Measurements from ENCODE around the gene NUCB2. TPM values are rescaled to one million over a fixed set of nuclear protein-coding genes. Genes with fewer than 3 reads are reported as not detected.

NUCB2 gene
- total RNA-seq, 2 donors from 2014 or later, result 60.9 to 111 TPM

DNA sequence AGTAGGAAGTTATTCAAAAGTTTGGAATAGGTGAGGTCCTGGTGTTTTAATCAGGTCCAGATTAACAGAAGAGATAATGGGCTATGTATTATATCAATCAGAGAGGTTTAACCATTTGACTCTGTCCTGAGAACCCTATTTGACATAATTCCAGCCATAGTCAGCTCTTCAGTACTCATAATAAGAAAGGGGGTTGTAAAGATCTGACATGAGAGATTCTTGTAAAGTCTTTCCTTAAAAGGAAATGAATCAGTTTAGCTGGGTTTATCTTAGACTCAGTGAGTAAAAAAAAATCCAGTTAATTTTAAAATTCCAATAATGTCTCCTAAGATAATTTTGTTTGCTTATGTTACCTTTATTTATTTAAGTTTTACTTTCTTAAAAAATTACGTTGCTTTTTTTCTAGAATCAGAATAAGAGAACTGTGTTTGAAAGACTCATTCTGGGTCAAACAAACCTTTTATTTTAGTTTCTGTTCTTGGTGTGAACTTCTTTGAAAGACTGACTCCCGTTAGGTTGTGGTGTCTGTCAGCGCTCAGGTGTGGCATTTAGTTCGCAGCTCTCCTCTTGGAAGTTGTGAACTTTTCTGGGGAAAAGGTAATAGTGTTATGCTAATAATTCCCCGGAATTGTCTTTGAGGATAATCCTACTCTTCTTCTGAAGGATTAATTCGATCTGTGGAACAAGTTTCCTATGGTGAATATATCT, 20.5 kb downstream of the NUCB2 start:
- Histone ChIP-seq H3K36me3 (peaks cover 5% of the 10 kb centered on the region), H3K9me3 (no peaks in the 10 kb centered on the region), H3K4me3 (no peak overlapping the region), H3K27ac (no peak overlapping the region), H3K4me1 (no peaks in the 10 kb centered on the region), H3K9ac (ENCODE audit: low read depth in 2 of 2, low read length in 2 of 2) (no peak overlapping the region), H3K27me3 (no peaks in the 10 kb centered on the region)
- intact Hi-C loops (cut with DNase I), result no loop called here
- no peak for DNase-seq
- TF ChIP-seq CTCF (IDR thresholded peaks at IDR 0.05), result no peak

GRCh38 chr11:17298302-17298701, 21.8 kb downstream of the NUCB2 start:
- Histone ChIP-seq H3K36me3 (peaks cover 5% of the 10 kb centered on the region), H3K9me3 (no peaks in the 10 kb centered on the region), H3K9ac (ENCODE audit: low read depth in 2 of 2, low read length in 2 of 2) (no peak overlapping the region), H3K27ac (no peak overlapping the region), H3K4me3 (no peak overlapping the region), H3K4me1 (no peaks in the 10 kb centered on the region), H3K27me3 (no peaks in the 10 kb centered on the region)
- DNase-seq, result no peak
- TF ChIP-seq CTCF (IDR thresholded peaks at IDR 0.05), result no peak
- intact Hi-C loops (cut with DNase I), result no loop called here

DNA sequence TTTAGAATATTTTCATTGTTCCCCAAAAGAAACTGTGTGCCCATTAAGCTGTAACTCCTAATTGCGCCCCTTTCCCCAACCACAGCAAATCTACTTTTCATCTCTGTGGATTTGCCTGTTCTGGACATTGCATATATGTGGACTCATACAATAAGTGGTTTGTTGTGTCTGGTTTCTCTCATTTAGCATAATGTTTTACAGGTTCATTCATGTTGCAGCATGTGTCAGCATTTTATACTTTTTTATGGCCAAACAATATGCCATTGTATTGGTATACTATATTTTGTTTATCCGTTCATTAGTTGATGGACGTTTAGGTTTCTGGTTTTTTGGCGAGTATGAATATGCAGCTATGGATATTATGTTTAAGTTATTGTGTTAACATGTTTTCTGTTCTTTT, 23.8 kb downstream of the NUCB2 start:
- no peak overlapping the region for H3K27ac ChIP-seq
- no peak overlapping the region for H3K4me3 ChIP-seq
- intact Hi-C loops (cut with DNase I), result no loop called here
- DNase-seq, result no peak
- H3K9me3 ChIP-seq, result no peaks in the 10 kb centered on the region
- peaks cover 5% of the 10 kb centered on the region for H3K36me3 ChIP-seq
- H3K27me3 ChIP-seq, result no peaks in the 10 kb centered on the region
- H3K4me1 ChIP-seq, result no peaks in the 10 kb centered on the region
- TF ChIP-seq CTCF (IDR thresholded peaks at IDR 0.05), result no peak
- H3K9ac ChIP-seq (ENCODE audit: low read depth in 2 of 2, low read length in 2 of 2), result no peak overlapping the region

GRCh38 chr11:17313349-17314231, 37.1 kb downstream of the NUCB2 start:
- peaks cover 5% of the 10 kb centered on the region for H3K36me3 ChIP-seq
- no peak overlapping the region for H3K9ac ChIP-seq (ENCODE audit: low read depth in 2 of 2, low read length in 2 of 2)
- intact Hi-C loops (cut with DNase I), result no loop called here
- no peak for TF ChIP-seq CTCF (IDR thresholded peaks at IDR 0.05)
- no peak overlapping the region for H3K4me3 ChIP-seq
- H3K4me1 ChIP-seq, result no peaks in the 10 kb centered on the region
- H3K27ac ChIP-seq, result no peak overlapping the region
- DNase-seq, result no peak
- no peaks in the 10 kb centered on the region for H3K9me3 ChIP-seq
- no peaks in the 10 kb centered on the region for H3K27me3 ChIP-seq

- no peak for DNase-seq
- Histone ChIP-seq H3K9ac (ENCODE audit: low read depth in 2 of 2, low read length in 2 of 2) (no peak overlapping the region), H3K27ac (no peak overlapping the region), H3K9me3 (no peaks in the 10 kb centered on the region), H3K4me3 (no peak overlapping the region), H3K36me3 (peaks cover 5% of the 10 kb centered on the region), H3K4me1 (no peaks in the 10 kb centered on the region), H3K27me3 (no peaks in the 10 kb centered on the region)
- intact Hi-C loops (cut with DNase I), result no loop called here
- TF ChIP-seq CTCF (IDR thresholded peaks at IDR 0.05), result no peak
Measured at GRCh38 chr11:17314232-17314547, 37.7 kb downstream of the NUCB2 start.

Data from colonic mucosa (tissue), 4 donors.